Spinal cord (tissue), 10 donors: ENCODE data around the gene GSKIP. TPM values are rescaled to one million over a fixed set of nuclear protein-coding genes. Genes with fewer than 3 reads are reported as not detected.
A peak's percentile ranks its signal among the peaks of the same experiment; 100 is the strongest.

Experiments
- DNase-seq, 6 donors: peaks; one replicate each; pipeline versions ENCODE4 v3.0.0 to v3.0.0-alpha.2; 2013 to 2015; ENCODE audit warnings: low spot score in 6 of 6, low read depth in 4 of 6
- H3K27ac ChIP-seq: one replicate; pipeline ENCODE4 v1.5.1; 2013; ENCODE audit warnings: low read depth, low read length, control low read depth
- H3K27me3 ChIP-seq: one replicate; pipeline ENCODE4 v1.6.1; 2013; ENCODE audit warnings: low read length; ENCODE audit not compliant: control insufficient read depth, insufficient read depth
- H3K36me3 ChIP-seq: one replicate; pipeline ENCODE4 v1.6.1; 2013; ENCODE audit warnings: low read length; ENCODE audit not compliant: control insufficient read depth, insufficient read depth
- H3K4me1 ChIP-seq: one replicate; pipeline ENCODE4 v1.6.1; 2013; ENCODE audit warnings: low read length; ENCODE audit not compliant: control insufficient read depth, insufficient read depth
- H3K4me3 ChIP-seq: one replicate; pipeline ENCODE4 v1.5.1; 2013; ENCODE audit warnings: low read depth, low read length, control low read depth
- H3K9me3 ChIP-seq: one replicate; pipeline ENCODE4 v1.6.1; 2013; ENCODE audit warnings: low read length; ENCODE audit not compliant: control insufficient read depth, insufficient read depth
- WGBS: methylation state at CpG from one replicate; pipeline ENCODE4 v1.1.5; 2013; ENCODE audit warnings: missing lambda C conversion rate; ENCODE audit not compliant: insufficient coverage; 5-methylcytosine and 5-hydroxymethylcytosine counted together
- polyA plus RNA-seq, 2 donors: library from polyadenylated mRNA; unstranded; fragments of 120-200 nt; gene quantifications; one replicate each; pipeline ENCODE4 v1.2.1, GENCODE V29; 2013; ENCODE audit not compliant: insufficient read length in 2 of 2
- total RNA-seq, 2 donors: library from RNA; depleted of rRNA in 1 of 2; stranded (reverse); fragments of 120-200 nt in 1 of 2; fragments of >200 nt in 1 of 2; gene quantifications; one replicate each; pipeline versions ENCODE4 v1.2.3 to v1.2.4, GENCODE V29; 2013 to 2014
- donor health status: healthy.

Gene GSKIP
- total and polyA plus RNA-seq, 4 donors, result 20.1 to 41.7 (median 23.3) TPM

GRCh38 chr14:96349286-96350075, 13.8 kb upstream of the GSKIP start:
- Histone ChIP-seq H3K9me3 (peaks cover 2% of the 10 kb centered on the region), H3K27ac (no peak overlapping the region), H3K4me3 (no peak overlapping the region), H3K36me3 (no peaks in the 10 kb centered on the region), H3K27me3 (no peaks in the 10 kb centered on the region), H3K4me1 (no peaks in the 10 kb centered on the region)
- 93% methylated on average over 5 of the region's 7 CpGs for WGBS
- no peak for DNase-seq

- Histone ChIP-seq H3K27ac (no peak overlapping the region), H3K27me3 (no peaks in the 10 kb centered on the region), H3K4me3 (no peak overlapping the region), H3K36me3 (no peaks in the 10 kb centered on the region), H3K9me3 (peaks cover 2% of the 10 kb centered on the region), H3K4me1 (no peaks in the 10 kb centered on the region)
- DNase-seq, result no peak
- no CpG with 5 or more reads among the region's 3 CpGs for WGBS
Observed at GRCh38 chr14:96351986-96352385, 11.3 kb upstream of the GSKIP start.

GRCh38 chr14:96352708-96353107, 10.6 kb upstream of the GSKIP start:
- no peak for DNase-seq
- no peaks in the 10 kb centered on the region for H3K27me3 ChIP-seq
- no peak overlapping the region for H3K4me3 ChIP-seq
- no peaks in the 10 kb centered on the region for H3K4me1 ChIP-seq
- H3K36me3 ChIP-seq, result no peaks in the 10 kb centered on the region
- H3K9me3 ChIP-seq, result peaks cover 2% of the 10 kb centered on the region
- no CpG with 5 or more reads among the region's 2 CpGs for WGBS
- H3K27ac ChIP-seq, result no peak overlapping the region

GRCh38 chr14:96354246-96354645, 9.1 kb upstream of the GSKIP start:
- WGBS, result no CpG with 5 or more reads among the region's 4 CpGs
- H3K36me3 ChIP-seq, result no peaks in the 10 kb centered on the region

GRCh38 chr14:96357216-96357615, 6.1 kb upstream of the GSKIP start:
- H3K36me3 ChIP-seq, result no peaks in the 10 kb centered on the region
- H3K27ac ChIP-seq, result no peak overlapping the region
- no peaks in the 10 kb centered on the region for H3K27me3 ChIP-seq
- H3K9me3 ChIP-seq, result peaks cover 2% of the 10 kb centered on the region
- no peak for DNase-seq
- no peaks in the 10 kb centered on the region for H3K4me1 ChIP-seq
- no peak overlapping the region for H3K4me3 ChIP-seq
- WGBS, result 100% methylated on average over 3 of the region's 3 CpGs

More at GRCh38 chr14:96354246-96354645, 9.1 kb upstream of the GSKIP start:
- Histone ChIP-seq H3K27ac (no peak overlapping the region), H3K9me3 (peaks cover 2% of the 10 kb centered on the region), H3K4me3 (no peak overlapping the region), H3K4me1 (no peaks in the 10 kb centered on the region), H3K27me3 (no peaks in the 10 kb centered on the region)
- DNase-seq, result no peak

GRCh38 chr14:96359959-96360358, 3.4 kb upstream of the GSKIP start:
- H3K9me3 ChIP-seq, result no peaks in the 10 kb centered on the region
- H3K36me3 ChIP-seq, result no peaks in the 10 kb centered on the region
- no peak overlapping the region for H3K4me3 ChIP-seq
- no peaks in the 10 kb centered on the region for H3K27me3 ChIP-seq
- H3K27ac ChIP-seq, result no peak overlapping the region
- peaks cover 8% of the 10 kb centered on the region for H3K4me1 ChIP-seq
- no peak for DNase-seq

- 0% methylated on average over 26 of the region's 27 CpGs for WGBS
- Histone ChIP-seq H3K36me3 (no peaks in the 10 kb centered on the region), H3K4me3 (peak overlapping the region; percentile 93), H3K27ac (peak overlapping the region; percentile 96), H3K27me3 (no peaks in the 10 kb centered on the region), H3K4me1 (peaks cover 8% of the 10 kb centered on the region), H3K9me3 (no peaks in the 10 kb centered on the region)
- DNase-seq, result peak; percentile 4 to 79 (median 32)
Observed at GRCh38 chr14:96362071-96362964, 1.0 kb upstream of the GSKIP start.

GRCh38 chr14:96363751-96364336, 518 bp downstream of the GSKIP start:
- Histone ChIP-seq H3K27ac (peak overlapping the region; percentile 37), H3K27me3 (no peaks in the 10 kb centered on the region), H3K9me3 (no peaks in the 10 kb centered on the region), H3K4me1 (peaks cover 8% of the 10 kb centered on the region), H3K36me3 (no peaks in the 10 kb centered on the region), H3K4me3 (peak overlapping the region; percentile 93)
- 0% methylated on average over 38 of the region's 38 CpGs for WGBS
- DNase-seq, result peak in 4 of 6 donors; percentile 7 to 69 (median 22)

- no peaks in the 10 kb centered on the region for H3K9me3 ChIP-seq
- H3K4me1 ChIP-seq, result peaks cover 8% of the 10 kb centered on the region
- no peak overlapping the region for H3K27ac ChIP-seq
- no peaks in the 10 kb centered on the region for H3K36me3 ChIP-seq
- H3K27me3 ChIP-seq, result no peaks in the 10 kb centered on the region
- WGBS, result 86% methylated on average over 1 of the region's 1 CpG
- no peak overlapping the region for H3K4me3 ChIP-seq
- DNase-seq, result no peak
Observed at GRCh38 chr14:96364962-96365361, 1.6 kb downstream of the GSKIP start.
